ENCODE data around the gene DHRSX.
"Not testable (repeated sequence)": the region's sequence is repeated elsewhere in the genome, so short reads cannot be mapped to it uniquely, and the experiment has no call there.

DHRSX gene

GRCh38 chrX:2520539-2520938 is 19.8 kb upstream of the DHRSX start:
- DNase-seq (ENCODE audit: low read depth, low spot score) = no peak

GRCh38 chrX:2519638-2520037 is 18.9 kb upstream of the DHRSX start:
- not testable (repeated sequence) for DNase-seq (ENCODE audit: low read depth, low spot score)

GRCh38 chrX:2517055-2517454 is 16.3 kb upstream of the DHRSX start:
- no peak for DNase-seq (ENCODE audit: low read depth, low spot score)

- no peak for DNase-seq (ENCODE audit: low read depth, low spot score)
Measured at GRCh38 chrX:2516623-2517022, 15.8 kb upstream of the DHRSX start.

- DNase-seq (ENCODE audit: low read depth, low spot score) = no peak
Measured at GRCh38 chrX:2514131-2514530, 13.4 kb upstream of the DHRSX start.

GRCh38 chrX:2513121-2513664 is 12.4 kb upstream of the DHRSX start:
- DNase-seq (ENCODE audit: low read depth, low spot score) = no peak

- DNase-seq (ENCODE audit: low read depth, low spot score) = no peak
Measured at GRCh38 chrX:2512501-2512900, 11.7 kb upstream of the DHRSX start.

GRCh38 chrX:2511326-2511725 is 10.6 kb upstream of the DHRSX start:
- no peak for DNase-seq (ENCODE audit: low read depth, low spot score)

- no peak for DNase-seq (ENCODE audit: low read depth, low spot score)
Measured at GRCh38 chrX:2508648-2509335, 8.0 kb upstream of the DHRSX start.

GRCh38 chrX:2507904-2508627 is 7.3 kb upstream of the DHRSX start:
- no peak for DNase-seq (ENCODE audit: low read depth, low spot score)

- DNase-seq (ENCODE audit: low read depth, low spot score) = no peak
Measured at GRCh38 chrX:2507196-2507595, 6.4 kb upstream of the DHRSX start.

GRCh38 chrX:2505341-2505740 is 4.6 kb upstream of the DHRSX start:
- DNase-seq (ENCODE audit: low read depth, low spot score) = not testable (repeated sequence)

- DNase-seq (ENCODE audit: low read depth, low spot score) = no peak
Measured at GRCh38 chrX:2504706-2505332, 4.0 kb upstream of the DHRSX start.

- no peak for DNase-seq (ENCODE audit: low read depth, low spot score)
Measured at GRCh38 chrX:2503591-2504500, 3.1 kb upstream of the DHRSX start.

- no peak for DNase-seq (ENCODE audit: low read depth, low spot score)
Measured at GRCh38 chrX:2502668-2503519, 2.1 kb upstream of the DHRSX start.

- no peak for DNase-seq (ENCODE audit: low read depth, low spot score)
Measured at GRCh38 chrX:2502120-2502667, 1.4 kb upstream of the DHRSX start.

GRCh38 chrX:2501559-2502102 is 855 bp upstream of the DHRSX start:
- DNase-seq (ENCODE audit: low read depth, low spot score) = no peak

GRCh38 chrX:2500091-2500802 is 529 bp downstream of the DHRSX start:
- DNase-seq (ENCODE audit: low read depth, low spot score) = no peak

- no peak for DNase-seq (ENCODE audit: low read depth, low spot score)
Measured at GRCh38 chrX:2499507-2499906, 1.3 kb downstream of the DHRSX start.

Measured in activated CD4-positive, CD25-positive, alpha-beta regulatory T cell treated with anti-CD3 and anti-CD28 coated beads, Interleukin-2, amount 50 U/mL, for 16 hours (primary cell).